Measurements from ENCODE around the gene DCST2. TPM values are rescaled to one million over a fixed set of nuclear protein-coding genes. Genes with fewer than 3 reads are reported as not detected.
A peak's percentile ranks its signal among the peaks of the same experiment; 100 is the strongest.

Gene DCST2
- total and polyA plus RNA-seq, 9 of the 15 experiments (the other 6 are each of a cell fraction or from before 2014, with no cell fraction given), result 0.09 to 0.49 (median 0.11) TPM; not detected in 3

DNA sequence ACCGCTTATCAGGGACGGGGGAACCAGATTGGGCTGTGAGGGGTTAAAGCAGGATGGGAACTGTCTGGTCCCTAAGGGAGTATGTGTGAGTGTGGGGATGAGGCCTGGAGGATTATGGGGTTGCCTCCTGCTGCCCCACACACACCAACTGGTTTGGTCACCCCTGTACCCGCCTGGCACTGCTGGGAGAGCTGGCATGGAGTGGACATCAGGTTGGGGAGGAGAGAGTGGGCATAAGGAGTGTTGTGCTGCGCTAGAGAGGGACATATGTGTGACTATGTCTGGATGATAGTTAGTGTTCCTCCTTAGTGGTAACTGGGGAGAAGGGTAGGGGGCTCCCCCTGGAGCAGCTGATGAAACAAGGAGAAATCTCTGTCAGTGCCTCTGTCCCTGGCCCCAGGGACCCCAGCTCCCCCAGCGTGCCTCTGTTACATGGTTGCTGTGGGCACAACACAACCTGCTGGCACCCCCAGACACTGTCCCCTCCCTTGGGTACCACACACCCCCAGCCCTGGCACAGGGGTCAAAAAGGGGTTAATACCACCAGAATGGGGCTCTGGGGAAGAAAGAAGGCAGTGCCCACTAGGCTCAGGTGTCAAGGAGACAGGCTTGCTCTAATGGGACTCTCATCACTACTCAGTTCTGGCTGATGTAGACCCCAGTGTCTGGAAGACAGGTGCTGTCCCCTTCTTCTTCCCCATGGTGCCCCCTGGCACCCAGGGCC, 29.1 kb downstream of the DCST2 start (continued):
- TF ChIP-seq FOXP4 (CRISPR knock-in tag; IDR thresholded peaks at IDR 0.05; ENCODE audit: borderline replicate concordance) (peak; percentile 17; the same call in 1 of the 2 replicates), ZKSCAN1 (IDR thresholded peaks at IDR 0.05; ENCODE audit: low read depth, low read length) (no peak), SMAD1 (IDR thresholded peaks at IDR 0.05; ENCODE audit: low read depth, low read length, partially characterized antibody) (no peak), DACH1 (IDR thresholded peaks at IDR 0.05; ENCODE audit: partially characterized antibody) (no peak), MTA2 (IDR thresholded peaks at IDR 0.05; ENCODE audit: low read depth) (no peak), TRIM24 (IDR thresholded peaks at IDR 0.05) (peak in 1 of 2 experiments; percentile 6; a peak in 1 of 4 replicates), CBX1 (IDR thresholded peaks at IDR 0.05; ENCODE audit: low read depth) (no peak), CSDE1 (IDR thresholded peaks at IDR 0.05) (no peak), NCOA2 (IDR thresholded peaks at IDR 0.05; ENCODE audit: partially characterized antibody in 2 of 2) (no peak), HMGN3 (IDR thresholded peaks at IDR 0.05; ENCODE audit: borderline replicate concordance, extremely low read depth, insufficient read length, low read depth, low read length) (no peak), NFRKB (IDR thresholded peaks at IDR 0.05; ENCODE audit: low read depth) (peak; percentile 78; the same call in 1 of the 2 replicates), ZNF253 (CRISPR knock-in tag; conservative IDR thresholded peaks at IDR 0.05) (no peak), EHMT2 (IDR thresholded peaks at IDR 0.05) (no peak), CBFB (CRISPR knock-in tag; IDR thresholded peaks at IDR 0.05) (no peak), BCL6 (CRISPR knock-in tag; IDR thresholded peaks at IDR 0.05) (no peak), ZNF561 (CRISPR knock-in tag; conservative IDR thresholded peaks at IDR 0.05) (no peak), SMAD4 (CRISPR knock-in tag; conservative IDR thresholded peaks at IDR 0.05) (peak; percentile 64; the same call in 1 of the 2 replicates), RBM15 (IDR thresholded peaks at IDR 0.05; ENCODE audit: insufficient read depth, low read length) (no peak), CHD2 (IDR thresholded peaks at IDR 0.05; ENCODE audit: low read depth, low read length) (no peak), ZNF274 (IDR thresholded peaks at IDR 0.05; ENCODE audit: borderline replicate concordance, low read depth, low read length) (no peak), FOSL1 (tag; conservative IDR thresholded peaks at IDR 0.05) (no peak), WHSC1 (IDR thresholded peaks at IDR 0.05; ENCODE audit: low read length) (no peak)
- TF ChIP-seq, protein P1, sequence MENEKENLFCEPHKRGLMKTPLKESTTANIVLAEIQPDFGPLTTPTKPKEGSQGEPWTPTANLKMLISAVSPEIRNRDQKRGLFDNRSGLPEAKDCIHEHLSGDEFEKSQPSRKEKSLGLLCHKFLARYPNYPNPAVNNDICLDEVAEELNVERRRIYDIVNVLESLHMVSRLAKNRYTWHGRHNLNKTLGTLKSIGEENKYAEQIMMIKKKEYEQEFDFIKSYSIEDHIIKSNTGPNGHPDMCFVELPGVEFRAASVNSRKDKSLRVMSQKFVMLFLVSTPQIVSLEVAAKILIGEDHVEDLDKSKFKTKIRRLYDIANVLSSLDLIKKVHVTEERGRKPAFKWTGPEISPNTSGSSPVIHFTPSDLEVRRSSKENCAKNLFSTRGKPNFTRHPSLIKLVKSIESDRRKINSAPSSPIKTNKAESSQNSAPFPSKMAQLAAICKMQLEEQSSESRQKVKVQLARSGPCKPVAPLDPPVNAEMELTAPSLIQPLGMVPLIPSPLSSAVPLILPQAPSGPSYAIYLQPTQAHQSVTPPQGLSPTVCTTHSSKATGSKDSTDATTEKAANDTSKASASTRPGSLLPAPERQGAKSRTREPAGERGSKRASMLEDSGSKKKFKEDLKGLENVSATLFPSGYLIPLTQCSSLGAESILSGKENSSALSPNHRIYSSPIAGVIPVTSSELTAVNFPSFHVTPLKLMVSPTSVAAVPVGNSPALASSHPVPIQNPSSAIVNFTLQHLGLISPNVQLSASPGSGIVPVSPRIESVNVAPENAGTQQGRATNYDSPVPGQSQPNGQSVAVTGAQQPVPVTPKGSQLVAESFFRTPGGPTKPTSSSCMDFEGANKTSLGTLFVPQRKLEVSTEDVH (IDR thresholded peaks at IDR 0.05; ENCODE audit: low read depth, partially characterized antibody), result no peak
- TF ChIP-seq, protein P2, sequence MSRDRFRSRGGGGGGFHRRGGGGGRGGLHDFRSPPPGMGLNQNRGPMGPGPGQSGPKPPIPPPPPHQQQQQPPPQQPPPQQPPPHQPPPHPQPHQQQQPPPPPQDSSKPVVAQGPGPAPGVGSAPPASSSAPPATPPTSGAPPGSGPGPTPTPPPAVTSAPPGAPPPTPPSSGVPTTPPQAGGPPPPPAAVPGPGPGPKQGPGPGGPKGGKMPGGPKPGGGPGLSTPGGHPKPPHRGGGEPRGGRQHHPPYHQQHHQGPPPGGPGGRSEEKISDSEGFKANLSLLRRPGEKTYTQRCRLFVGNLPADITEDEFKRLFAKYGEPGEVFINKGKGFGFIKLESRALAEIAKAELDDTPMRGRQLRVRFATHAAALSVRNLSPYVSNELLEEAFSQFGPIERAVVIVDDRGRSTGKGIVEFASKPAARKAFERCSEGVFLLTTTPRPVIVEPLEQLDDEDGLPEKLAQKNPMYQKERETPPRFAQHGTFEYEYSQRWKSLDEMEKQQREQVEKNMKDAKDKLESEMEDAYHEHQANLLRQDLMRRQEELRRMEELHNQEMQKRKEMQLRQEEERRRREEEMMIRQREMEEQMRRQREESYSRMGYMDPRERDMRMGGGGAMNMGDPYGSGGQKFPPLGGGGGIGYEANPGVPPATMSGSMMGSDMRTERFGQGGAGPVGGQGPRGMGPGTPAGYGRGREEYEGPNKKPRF (IDR thresholded peaks at IDR 0.05; ENCODE audit: low read depth, low read length), result no peak

All from K562 (cell line).